ENCODE measurements around the gene FAM81A.
"Not testable (repeated sequence)": the region's sequence is repeated elsewhere in the genome, so short reads cannot be mapped to it uniquely, and the experiment has no call there.

Gene FAM81A

DNA sequence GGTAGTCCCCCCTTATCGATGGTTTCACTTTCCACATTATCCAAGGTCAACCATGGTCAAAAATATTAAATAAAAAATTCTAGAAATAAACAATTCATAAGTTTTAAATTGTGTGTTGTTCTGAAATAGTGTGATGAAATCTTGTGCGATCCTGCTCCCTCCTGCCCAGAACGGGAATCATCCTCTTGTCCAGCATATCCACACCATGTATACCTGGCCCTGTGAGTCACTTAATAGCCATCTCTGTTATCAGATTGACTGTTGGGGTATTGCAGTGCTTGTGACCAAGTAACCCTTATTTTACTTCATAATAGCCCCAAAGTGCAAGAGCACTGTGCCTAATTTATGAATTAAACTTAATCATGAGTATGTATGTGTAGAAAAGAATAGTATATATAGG, 19.1 kb downstream of the FAM81A start:
- ChIA-PET POLR2A (no interaction called here), CTCF (no interaction called here)
- H3K4me3 ChIP-seq (ENCODE audit: low read depth, low read length) = no peak overlapping the region
- no peak for DNase-seq (ENCODE audit: low read depth, low spot score)
- TF ChIP-seq, protein P1, sequence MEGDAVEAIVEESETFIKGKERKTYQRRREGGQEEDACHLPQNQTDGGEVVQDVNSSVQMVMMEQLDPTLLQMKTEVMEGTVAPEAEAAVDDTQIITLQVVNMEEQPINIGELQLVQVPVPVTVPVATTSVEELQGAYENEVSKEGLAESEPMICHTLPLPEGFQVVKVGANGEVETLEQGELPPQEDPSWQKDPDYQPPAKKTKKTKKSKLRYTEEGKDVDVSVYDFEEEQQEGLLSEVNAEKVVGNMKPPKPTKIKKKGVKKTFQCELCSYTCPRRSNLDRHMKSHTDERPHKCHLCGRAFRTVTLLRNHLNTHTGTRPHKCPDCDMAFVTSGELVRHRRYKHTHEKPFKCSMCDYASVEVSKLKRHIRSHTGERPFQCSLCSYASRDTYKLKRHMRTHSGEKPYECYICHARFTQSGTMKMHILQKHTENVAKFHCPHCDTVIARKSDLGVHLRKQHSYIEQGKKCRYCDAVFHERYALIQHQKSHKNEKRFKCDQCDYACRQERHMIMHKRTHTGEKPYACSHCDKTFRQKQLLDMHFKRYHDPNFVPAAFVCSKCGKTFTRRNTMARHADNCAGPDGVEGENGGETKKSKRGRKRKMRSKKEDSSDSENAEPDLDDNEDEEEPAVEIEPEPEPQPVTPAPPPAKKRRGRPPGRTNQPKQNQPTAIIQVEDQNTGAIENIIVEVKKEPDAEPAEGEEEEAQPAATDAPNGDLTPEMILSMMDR (IDR thresholded peaks at IDR 0.05; ENCODE audit: insufficient read depth, low read length, missing control alignments) = no peak

DNA sequence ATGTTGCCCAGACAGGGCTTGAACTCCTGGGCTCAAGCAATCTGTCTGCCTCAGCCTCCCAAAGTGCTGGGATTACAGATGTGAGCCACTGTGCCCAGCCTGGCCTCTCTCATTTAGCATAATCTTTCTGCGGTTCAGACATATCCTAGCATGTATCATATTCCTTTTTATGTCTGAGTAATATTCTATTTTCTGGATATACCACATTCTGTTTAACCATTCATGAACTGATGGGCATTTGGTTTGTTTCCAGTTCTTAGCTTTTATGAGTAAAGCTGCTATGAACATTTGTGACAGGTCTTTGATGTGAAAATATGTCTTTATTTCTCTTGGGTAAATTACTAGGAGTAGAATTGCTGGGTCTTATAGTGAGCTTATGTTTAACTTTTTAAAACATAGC, 23.5 kb downstream of the FAM81A start:
- ChIA-PET POLR2A (no interaction called here), CTCF (interaction anchor here (1.2 kb wide), 1 partner anchor 10 kb away, joined by 5 read pairs; no protein-coding TSS in a partner anchor)
- no peak overlapping the region for H3K4me3 ChIP-seq (ENCODE audit: low read depth, low read length)
- TF ChIP-seq, protein P1 (IDR thresholded peaks at IDR 0.05; ENCODE audit: insufficient read depth, low read length, missing control alignments) = no peak
- no peak for DNase-seq (ENCODE audit: low read depth, low spot score)

DNA sequence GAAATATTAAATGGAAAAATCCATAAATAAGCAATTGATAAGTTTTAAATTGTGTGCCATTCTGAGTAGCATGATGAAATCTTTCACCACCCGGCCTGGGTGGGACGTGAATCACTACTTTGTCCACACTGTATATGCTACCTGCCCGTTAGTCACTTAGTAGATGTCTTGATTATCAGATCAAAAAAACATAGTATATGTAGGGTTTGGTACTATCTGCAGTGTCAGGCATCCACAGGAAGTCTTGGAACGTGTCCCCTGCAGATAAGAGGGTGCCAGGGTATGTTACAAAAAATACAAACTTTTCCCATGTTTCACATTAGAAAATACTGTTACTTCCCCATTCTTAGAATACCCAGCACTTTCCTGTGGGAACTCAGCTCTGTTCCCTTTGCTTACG, 35.2 kb downstream of the FAM81A start:
- CTCF ChIA-PET = no interaction called here
- H3K4me3 ChIP-seq (ENCODE audit: low read depth, low read length) = no peak overlapping the region
- TF ChIP-seq, protein P1 (IDR thresholded peaks at IDR 0.05; ENCODE audit: insufficient read depth, low read length, missing control alignments) = no peak
- POLR2A ChIA-PET = no interaction called here
- no peak for DNase-seq (ENCODE audit: low read depth, low spot score)

DNA sequence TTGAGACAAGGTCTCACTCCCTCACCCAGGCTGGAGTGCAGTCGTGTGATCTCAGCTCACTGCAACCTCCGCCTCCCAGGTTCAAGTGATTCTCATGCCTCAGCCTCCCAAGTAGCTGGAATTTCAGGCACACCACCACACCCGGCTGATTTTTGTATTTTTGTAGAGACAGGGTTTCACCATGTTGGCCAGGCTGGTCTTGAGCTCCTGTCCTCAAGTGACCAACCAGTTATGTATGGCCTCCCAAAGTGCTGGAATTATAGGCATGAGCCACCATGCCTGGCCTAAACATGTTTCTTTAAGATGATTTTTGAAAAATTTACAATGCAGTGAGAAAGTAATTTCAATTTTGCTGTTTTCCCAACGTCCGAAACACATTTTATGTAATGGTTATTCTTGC, 37.2 kb downstream of the FAM81A start:
- H3K4me3 ChIP-seq (ENCODE audit: low read depth, low read length); POLR2A ChIA-PET; CTCF ChIA-PET; DNase-seq (ENCODE audit: low read depth, low spot score): not testable (repeated sequence)

DNA sequence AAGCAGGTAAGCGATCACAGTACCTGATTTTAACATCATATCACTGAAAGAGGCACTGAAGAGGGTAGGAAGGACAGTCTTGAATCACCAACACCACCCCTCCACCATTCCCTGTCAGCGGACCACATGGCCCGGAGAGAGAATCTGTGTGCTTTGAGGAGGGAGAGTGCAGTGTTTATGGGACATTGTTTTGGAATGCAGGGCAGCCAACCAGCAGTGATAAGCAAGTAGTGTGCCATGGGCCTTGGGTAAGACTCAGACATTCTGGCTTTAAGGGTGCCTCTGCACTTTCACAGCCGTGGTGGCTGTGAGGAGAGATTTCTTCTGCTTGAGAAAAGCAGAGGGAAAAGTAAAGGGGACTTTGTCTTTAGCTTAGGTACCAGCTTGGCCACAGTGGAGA, 46.4 kb downstream of the FAM81A start:
- DNase-seq (ENCODE audit: low read depth, low spot score) = no peak

DNA sequence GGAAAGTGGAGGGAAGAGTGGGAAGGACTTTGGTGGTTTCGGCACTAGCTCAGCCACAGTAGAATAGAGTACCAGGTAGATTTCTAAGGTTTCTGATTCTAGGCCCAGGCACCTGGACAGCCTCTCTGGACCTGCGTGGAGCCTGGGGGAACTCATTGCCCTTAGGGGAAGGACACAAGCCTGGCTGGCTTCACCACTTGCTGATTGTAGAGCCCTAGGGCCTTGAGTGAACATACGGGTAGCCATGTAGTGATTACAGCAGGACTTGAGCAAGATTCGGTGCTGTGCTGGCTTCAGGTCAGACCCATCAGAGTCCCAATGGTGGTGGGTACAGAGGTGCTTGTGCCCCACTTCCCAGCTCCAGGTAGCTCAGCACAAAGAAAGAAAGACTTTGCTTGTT, 47.0 kb downstream of the FAM81A start:
- ChIA-PET POLR2A (no interaction called here), CTCF (no interaction called here)
- DNase-seq (ENCODE audit: low read depth, low spot score) = no peak
- TF ChIP-seq, protein P1 (IDR thresholded peaks at IDR 0.05; ENCODE audit: insufficient read depth, low read length, missing control alignments) = no peak
- H3K4me3 ChIP-seq (ENCODE audit: low read depth, low read length) = no peak overlapping the region

More for the DNA sequence above, 46.4 kb downstream of the FAM81A start:
- ChIA-PET CTCF (no interaction called here), POLR2A (no interaction called here)
- H3K4me3 ChIP-seq (ENCODE audit: low read depth, low read length) = no peak overlapping the region
- TF ChIP-seq, protein P1 (IDR thresholded peaks at IDR 0.05; ENCODE audit: insufficient read depth, low read length, missing control alignments) = no peak

DNA sequence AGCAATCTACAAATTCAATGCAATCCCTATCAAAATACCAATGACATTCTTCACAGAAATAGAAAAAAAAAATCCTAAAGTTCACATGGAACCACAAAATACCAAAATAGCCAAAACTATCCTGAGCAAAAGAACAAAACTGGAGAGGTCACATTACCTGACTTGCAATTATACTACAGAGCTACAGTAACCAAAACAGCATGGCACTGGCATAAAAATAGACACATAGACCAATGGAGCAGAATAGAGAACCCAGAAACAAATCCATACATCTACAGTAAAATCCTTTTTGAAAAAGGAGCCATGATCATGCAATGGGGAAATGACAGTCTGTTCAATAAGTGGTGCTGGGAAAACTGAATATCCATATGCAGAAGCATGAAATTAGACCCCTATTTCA, 51.5 kb downstream of the FAM81A start:
- H3K4me3 ChIP-seq (ENCODE audit: low read depth, low read length); POLR2A ChIA-PET; DNase-seq (ENCODE audit: low read depth, low spot score): not testable (repeated sequence)
- CTCF ChIA-PET = interaction anchor here (1.4 kb wide), 1 partner anchor 242 kb away, joined by 3 read pairs; no protein-coding TSS in a partner anchor

Data from AG04449 (cell line).